ENCODE results near the gene ARHGAP8.

DNA sequence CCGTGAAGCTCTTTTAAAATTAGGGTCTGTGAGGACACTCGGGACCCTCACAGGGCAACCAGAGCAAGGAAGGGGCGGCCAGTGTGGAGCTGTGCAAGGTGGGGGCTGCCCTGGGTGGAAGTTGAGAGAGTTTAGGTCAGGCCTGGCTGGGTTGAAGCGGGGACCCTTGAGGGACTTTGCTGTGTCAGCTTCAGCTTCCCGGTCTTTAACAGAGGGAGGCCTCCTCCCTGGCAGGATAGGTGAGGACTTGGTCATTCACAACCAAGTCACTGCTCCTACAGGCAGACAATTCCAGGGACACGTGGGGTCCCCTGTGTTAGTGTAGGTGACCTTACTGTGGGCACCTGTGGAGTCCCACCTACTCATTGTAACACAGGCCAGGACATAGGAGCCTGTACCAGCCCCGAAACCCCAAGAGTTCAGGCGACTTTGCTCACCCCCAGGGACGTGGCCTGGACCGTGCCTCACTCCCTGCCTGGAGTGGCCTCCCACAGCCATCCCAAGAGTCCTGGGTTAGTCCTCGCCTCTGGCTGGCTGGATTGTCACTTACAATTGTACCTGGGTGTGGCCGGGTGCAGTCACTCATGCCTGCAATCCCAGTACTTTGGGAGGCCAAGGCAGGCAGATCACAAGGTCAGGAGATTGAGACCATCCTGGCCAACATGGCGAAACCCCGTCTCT is 18.8 kb upstream of the ARHGAP8 start:
- no peak for TF ChIP-seq CTCF (IDR thresholded peaks at IDR 0.05)
- no peak for TF ChIP-seq POLR2A (IDR thresholded peaks at IDR 0.05)
